ENCODE results near the gene ATP6AP2.
"Not testable (repeated sequence)": the region's sequence is repeated elsewhere in the genome, so short reads cannot be mapped to it uniquely, and the experiment has no call there.

Gene ATP6AP2

GRCh38 chrX:40580537-40581335 lies at the start of gene ATP6AP2:
Gene ATP6AP2, plus strand, starts transcription at chrX:40580970. Its CDS starts 96 bp downstream, at chrX:40581066.
- DNase-seq (ENCODE audit: low read depth), result peak; percentile 93

GRCh38 chrX:40531056-40531826 lies 49.5 kb upstream of the ATP6AP2 start:
- no peak for DNase-seq (ENCODE audit: low read depth)

- DNase-seq (ENCODE audit: low read depth), result no peak
Observed at GRCh38 chrX:40537310-40537709, 43.5 kb upstream of the ATP6AP2 start.

- no peak for DNase-seq (ENCODE audit: low read depth)
Observed at GRCh38 chrX:40538406-40538805, 42.4 kb upstream of the ATP6AP2 start.

- peak; percentile 76 for DNase-seq (ENCODE audit: low read depth)
Observed at GRCh38 chrX:40539214-40540142, 41.3 kb upstream of the ATP6AP2 start.

- no peak for DNase-seq (ENCODE audit: low read depth)
Observed at GRCh38 chrX:40542208-40542607, 38.6 kb upstream of the ATP6AP2 start.

- DNase-seq (ENCODE audit: low read depth), result no peak
Observed at GRCh38 chrX:40542972-40543371, 37.8 kb upstream of the ATP6AP2 start.

GRCh38 chrX:40543661-40544328 lies 37.0 kb upstream of the ATP6AP2 start:
- DNase-seq (ENCODE audit: low read depth), result peak; percentile 55

- DNase-seq (ENCODE audit: low read depth), result peak; percentile 25
Observed at GRCh38 chrX:40544343-40545266, 36.2 kb upstream of the ATP6AP2 start.

- no peak for DNase-seq (ENCODE audit: low read depth)
Observed at GRCh38 chrX:40546870-40547269, 33.9 kb upstream of the ATP6AP2 start.

GRCh38 chrX:40550066-40550465 lies 30.7 kb upstream of the ATP6AP2 start:
- no peak for DNase-seq (ENCODE audit: low read depth)

- peak; percentile 18 for DNase-seq (ENCODE audit: low read depth)
Observed at GRCh38 chrX:40552768-40553167, 28.0 kb upstream of the ATP6AP2 start.

- DNase-seq (ENCODE audit: low read depth), result no peak
Observed at GRCh38 chrX:40558590-40558989, 22.2 kb upstream of the ATP6AP2 start.

- DNase-seq (ENCODE audit: low read depth), result no peak
Observed at GRCh38 chrX:40563784-40564183, 17.0 kb upstream of the ATP6AP2 start.

- no peak for DNase-seq (ENCODE audit: low read depth)
Observed at GRCh38 chrX:40564447-40564846, 16.3 kb upstream of the ATP6AP2 start.

GRCh38 chrX:40570346-40571093 lies 10.2 kb upstream of the ATP6AP2 start:
- no peak for DNase-seq (ENCODE audit: low read depth)

GRCh38 chrX:40571164-40571563 lies 9.6 kb upstream of the ATP6AP2 start:
- not testable (repeated sequence) for DNase-seq (ENCODE audit: low read depth)

GRCh38 chrX:40571600-40571999 lies 9.2 kb upstream of the ATP6AP2 start:
- DNase-seq (ENCODE audit: low read depth), result no peak

GRCh38 chrX:40573763-40574162 lies 7.0 kb upstream of the ATP6AP2 start:
- peak; percentile 23 for DNase-seq (ENCODE audit: low read depth)

- DNase-seq (ENCODE audit: low read depth), result peak; percentile 79
Observed at GRCh38 chrX:40575411-40575810, 5.4 kb upstream of the ATP6AP2 start.

Measured in EH (cell line).